ENCODE results near the gene DDX5. TPM values are rescaled to one million over a fixed set of nuclear protein-coding genes. Genes with fewer than 3 reads are reported as not detected.

Gene DDX5
- polyA plus RNA-seq, 1 of the 3 experiments (the other 2 are of a cell fraction) = 1,642 TPM

- ChIA-PET POLR2A (no interaction called here), CTCF (interaction anchor here (1.0 to 2.7 kb wide), 4 partner anchors 12 to 113 kb away, joined by 3 to 13 read pairs (median 5); partner anchors contain the start of gene CEP95)
- H3F3A ChIP-seq (replicated peaks; ENCODE audit: insufficient read depth) = peaks cover 93% of the 10 kb centered on the region
- no peak for TF ChIP-seq GABPA (IDR thresholded peaks at IDR 0.05; ENCODE audit: low read depth)
- no peak for TF ChIP-seq TAF1 (IDR thresholded peaks at IDR 0.05; ENCODE audit: borderline replicate concordance, low read depth, low read length)
- TF ChIP-seq USF1 (IDR thresholded peaks at IDR 0.05; ENCODE audit: borderline replicate concordance, low read depth) = no peak
- TF ChIP-seq MEF2A (IDR thresholded peaks at IDR 0.05; ENCODE audit: borderline replicate concordance, low read depth) = no peak
- no peak for TF ChIP-seq RXRA (IDR thresholded peaks at IDR 0.05; ENCODE audit: borderline replicate concordance, low read depth)
- no peak for TF ChIP-seq RAD21 (IDR thresholded peaks at IDR 0.05; ENCODE audit: low read length)
- TF ChIP-seq EZH2phosphoT487 (IDR thresholded peaks at IDR 0.05; ENCODE audit: borderline replicate concordance, low read depth) = no peak
- TF ChIP-seq EP300 (IDR thresholded peaks at IDR 0.05; ENCODE audit: borderline replicate concordance in 1 of 2, low read depth in 1 of 2, low read length in 1 of 2) = no peak
- TF ChIP-seq MAX (IDR thresholded peaks at IDR 0.05; ENCODE audit: low read depth) = no peak
- TF ChIP-seq ZBTB33 (IDR thresholded peaks at IDR 0.05; ENCODE audit: borderline replicate concordance, low read depth) = no peak
- TF ChIP-seq SMC3 (IDR thresholded peaks at IDR 0.05; ENCODE audit: low read depth, low read length) = no peak
- no peak for TF ChIP-seq FOXM1 (IDR thresholded peaks at IDR 0.05; ENCODE audit: low read depth)
- TF ChIP-seq USF2 (IDR thresholded peaks at IDR 0.05; ENCODE audit: borderline replicate concordance, low read depth, low read length) = no peak
- no peak for TF ChIP-seq NFIC (IDR thresholded peaks at IDR 0.05; ENCODE audit: borderline replicate concordance)
- no peak for TF ChIP-seq GATA2 (CRISPR knock-in tag; IDR thresholded peaks at IDR 0.05)
- TF ChIP-seq RFX5 (IDR thresholded peaks at IDR 0.05; ENCODE audit: low read length) = no peak
- H3K27me3 ChIP-seq (ENCODE audit: insufficient read depth) = no peaks in the 10 kb centered on the region
- H3K36me3 ChIP-seq (replicated peaks in 1 of 2; ENCODE audit: control insufficient read depth in 1 of 2, insufficient read depth in 2 of 2, low read length in 1 of 2) = peaks cover 91 to 98% of the 10 kb centered on the region in 2 experiments
- peak overlapping the region in 1 of 2 experiments; percentile 17; a peak in 1 of 4 replicates for H3K27ac ChIP-seq (ENCODE audit: low read depth in 2 of 2, low read length in 1 of 2)
- H3K4me2 ChIP-seq = no peak overlapping the region
- no peak for DNase-seq
- H3K4me1 ChIP-seq (ENCODE audit: control insufficient read depth in 1 of 2, insufficient read depth in 2 of 2, low read depth in 1 of 2, low read length in 1 of 2) = no peaks in the 10 kb centered on the region
- no peaks in the 10 kb centered on the region for H4K20me1 ChIP-seq (ENCODE audit: insufficient read depth)
- 90% methylated on average over 5 of the region's 5 CpGs for WGBS (ENCODE audit: low lambda C conversion rate)
- H3K9me3 ChIP-seq = no peaks in the 10 kb centered on the region
- no peak overlapping the region for H3K9ac ChIP-seq
- no peaks in the 10 kb centered on the region for H3K9me2 ChIP-seq
- no peak overlapping the region for H3K4me3 ChIP-seq (ENCODE audit: low read depth in 2 of 2, low read length in 1 of 2)
- H3K79me2 ChIP-seq (ENCODE audit: insufficient read depth) = no peaks in the 10 kb centered on the region
- no peak overlapping the region for H2AFZ ChIP-seq (ENCODE audit: low read depth)
Observed at GRCh38 chr17:64531955-64532371, 25.9 kb upstream of the DDX5 start.
